ENCODE data around the gene SMR3A. TPM values are rescaled to one million over a fixed set of nuclear protein-coding genes. Genes with fewer than 3 reads are reported as not detected.

The SMR3A gene
- total RNA-seq (2021; fragmentation: NEBNext Ultra II Directional; extraction: Animal tissue kit (Norgen Biotek cat#: 25700)): not detected
- long read RNA-seq: 0 reads

DNA sequence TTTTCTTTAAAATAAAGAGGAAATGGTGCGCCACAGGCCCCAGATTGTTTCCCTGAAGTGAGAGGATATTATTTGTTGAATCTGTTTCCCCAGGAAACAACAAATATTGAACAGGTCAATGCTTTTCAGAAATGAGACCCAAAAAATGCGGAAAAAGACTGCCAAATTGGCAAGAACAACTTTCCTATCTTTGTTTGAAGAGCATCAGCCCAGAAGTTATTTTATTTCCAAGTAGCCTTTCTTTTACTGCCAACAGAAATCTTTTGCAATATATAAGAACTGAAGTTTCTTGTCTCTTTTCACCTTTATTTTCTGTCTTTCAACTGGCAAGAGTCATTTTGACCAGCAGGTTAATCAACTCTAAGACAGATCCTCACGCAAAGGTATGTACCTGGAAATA is at the start of gene SMR3A:
Gene SMR3A, plus strand, starts transcription at position 301 of the 400 bp plus-strand sequence. CDS start 1,356 bp downstream, outside the sequence.
- H3K36me3 Mint-ChIP-seq (ENCODE audit: low read depth): no peaks in the 10 kb centered on the region
- no peak for TF ChIP-seq CTCF (IDR thresholded peaks at IDR 0.05)
- peaks cover 22% of the 10 kb centered on the region for H3K9me3 Mint-ChIP-seq
- no peak within 1 kb of the TSS for H3K27ac Mint-ChIP-seq
- no peaks in the 10 kb centered on the region for H3K4me1 Mint-ChIP-seq (ENCODE audit: low read depth)
- no peak for DNase-seq
- no peaks in the 10 kb centered on the region for H3K27me3 Mint-ChIP-seq (ENCODE audit: insufficient read depth)
- H3K4me3 Mint-ChIP-seq: no peak within 1 kb of the TSS

DNA sequence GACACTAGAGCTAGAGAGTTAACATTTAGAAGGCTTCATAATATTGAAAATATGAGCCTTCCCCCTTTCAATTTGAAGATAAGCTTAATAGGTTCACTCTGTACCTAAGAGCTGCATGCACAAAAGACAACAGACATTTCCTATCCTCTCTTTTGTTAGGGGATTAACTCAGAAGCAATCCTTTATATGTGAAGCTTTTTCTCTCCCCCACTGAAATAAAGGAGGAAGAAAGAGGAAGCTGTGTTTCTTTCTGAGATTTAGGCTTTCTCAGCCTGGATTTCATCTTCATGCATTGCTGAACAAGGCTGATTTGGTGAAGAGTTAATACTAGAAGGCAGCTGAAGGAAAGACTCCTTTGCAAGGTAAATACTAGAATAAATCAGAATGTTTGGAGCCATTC is 46.8 kb upstream of the SMR3A start:
- DNase-seq: no peak
- Mint-ChIP-seq H3K9me3 (peaks cover 29% of the 10 kb centered on the region), H3K27me3 (ENCODE audit: insufficient read depth) (no peaks in the 10 kb centered on the region), H3K4me1 (ENCODE audit: low read depth) (no peaks in the 10 kb centered on the region), H3K36me3 (ENCODE audit: low read depth) (no peaks in the 10 kb centered on the region), H3K4me3 (no peak overlapping the region), H3K27ac (no peak overlapping the region)
- TF ChIP-seq CTCF (IDR thresholded peaks at IDR 0.05): no peak

GRCh38 chr4:70315928-70316327 is 44.6 kb upstream of the SMR3A start:
- H3K27me3 Mint-ChIP-seq (ENCODE audit: insufficient read depth): no peaks in the 10 kb centered on the region
- no peak for DNase-seq
- H3K9me3 Mint-ChIP-seq: peaks cover 35% of the 10 kb centered on the region
- no peaks in the 10 kb centered on the region for H3K4me1 Mint-ChIP-seq (ENCODE audit: low read depth)
- TF ChIP-seq CTCF (IDR thresholded peaks at IDR 0.05): no peak
- no peak overlapping the region for H3K27ac Mint-ChIP-seq
- no peak overlapping the region for H3K4me3 Mint-ChIP-seq
- no peaks in the 10 kb centered on the region for H3K36me3 Mint-ChIP-seq (ENCODE audit: low read depth)

GRCh38 chr4:70326052-70326451 is 34.5 kb upstream of the SMR3A start:
- Mint-ChIP-seq H3K27me3 (ENCODE audit: insufficient read depth) (no peaks in the 10 kb centered on the region), H3K27ac (no peak overlapping the region), H3K9me3 (peaks cover 42% of the 10 kb centered on the region), H3K36me3 (ENCODE audit: low read depth) (no peaks in the 10 kb centered on the region), H3K4me1 (ENCODE audit: low read depth) (no peaks in the 10 kb centered on the region), H3K4me3 (no peak overlapping the region)
- DNase-seq: no peak
- no peak for TF ChIP-seq CTCF (IDR thresholded peaks at IDR 0.05)

DNA sequence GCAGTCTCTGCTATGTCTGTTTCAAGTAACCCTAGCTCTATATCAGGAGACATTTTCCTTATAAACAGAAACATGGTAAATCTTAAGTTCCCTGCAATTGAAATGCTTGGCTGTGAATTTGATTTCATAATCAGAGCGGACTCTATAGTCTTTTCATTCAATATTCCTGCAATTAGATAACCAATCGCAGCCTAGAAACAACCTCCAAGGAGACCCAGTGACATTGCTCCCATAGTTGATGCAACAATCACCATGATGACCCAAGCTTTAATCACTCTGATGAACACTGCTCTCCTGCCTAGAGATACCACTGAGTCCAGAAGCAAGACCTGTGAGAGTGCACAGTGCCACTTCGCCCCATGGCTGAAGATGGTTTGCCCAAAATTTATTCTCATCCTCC is 25.9 kb upstream of the SMR3A start, which contains the start of gene CABS1:
Gene CABS1, plus strand, starts transcription at position 301 of the 400 bp plus-strand sequence. Its CDS starts 59 bp downstream, at position 360.
- H3K27ac Mint-ChIP-seq: no peak within 1 kb of the TSS
- no peaks in the 10 kb centered on the region for H3K36me3 Mint-ChIP-seq (ENCODE audit: low read depth)
- DNase-seq: no peak
- no peaks in the 10 kb centered on the region; the same call in 1 of the 2 replicates for H3K9me3 Mint-ChIP-seq
- H3K4me3 Mint-ChIP-seq: no peak within 1 kb of the TSS
- no peaks in the 10 kb centered on the region for H3K27me3 Mint-ChIP-seq (ENCODE audit: insufficient read depth)
- no peaks in the 10 kb centered on the region for H3K4me1 Mint-ChIP-seq (ENCODE audit: low read depth)
- TF ChIP-seq CTCF (IDR thresholded peaks at IDR 0.05): no peak

DNA sequence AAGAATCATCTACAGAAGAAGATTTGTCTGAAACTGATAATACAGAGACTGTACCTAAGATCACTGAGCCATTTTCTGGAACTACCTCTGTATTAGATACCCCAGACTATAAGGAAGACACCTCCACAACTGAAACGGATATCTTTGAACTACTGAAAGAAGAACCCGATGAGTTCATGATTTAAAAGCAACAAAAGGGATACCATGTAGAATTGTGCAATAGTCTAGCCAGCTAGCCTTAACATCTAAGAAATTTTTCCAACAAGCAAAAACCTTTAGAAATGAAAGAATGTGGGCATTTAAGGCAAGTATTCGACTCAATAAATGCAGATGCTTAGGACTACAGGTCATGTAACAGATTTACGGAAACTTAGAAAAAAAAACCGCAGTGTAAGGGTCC is 24.5 kb upstream of the SMR3A start:
- Mint-ChIP-seq H3K27me3 (ENCODE audit: insufficient read depth) (no peaks in the 10 kb centered on the region), H3K27ac (no peak overlapping the region), H3K4me1 (ENCODE audit: low read depth) (no peaks in the 10 kb centered on the region), H3K4me3 (no peak overlapping the region), H3K9me3 (peaks cover 9% of the 10 kb centered on the region), H3K36me3 (ENCODE audit: low read depth) (no peaks in the 10 kb centered on the region)
- TF ChIP-seq CTCF (IDR thresholded peaks at IDR 0.05): no peak
- no peak for DNase-seq
